A673 (cell line): ENCODE measurements around the gene SMYD1. TPM values are rescaled to one million over a fixed set of nuclear protein-coding genes. Genes with fewer than 3 reads are reported as not detected.

Experiments
- BruUV-seq: library from RNA; stranded (reverse); fragments of 400-500 nt; replicated peaks from 2 replicates; lab custom pipeline; 2021; lab: Mats Ljungman, UMichigan
- CTCF ChIA-PET: fragments of 300-600 bp; sonication (Branson Sonifier 250); formaldehyde crosslinking; loops from one replicate; lab custom pipeline; 2022; ENCODE audit warnings: antibody characterized with exemption; lab: Charles Lee
- POLR2A ChIA-PET: fragments of 300-600 bp; sonication (Branson Sonifier 250); formaldehyde crosslinking; loops from one replicate; lab custom pipeline; 2022; ENCODE audit warnings: antibody characterized with exemption; ENCODE audit not compliant: low non-redundant PET; lab: Charles Lee
- DNase-seq: peaks from one replicate; pipeline ENCODE4 v3.0.0-alpha.2; 2015; ENCODE audit warnings: low spot score
- H3K27ac ChIP-seq: fragments of 200-600 bp; sonication (generic); 2 replicates; pipeline ENCODE4 v1.5.1; 2016; ENCODE audit warnings: mixed run types, low read depth, mild to moderate bottlenecking, mixed read lengths, antibody characterized with exemption, low read length; ENCODE audit not compliant: poor library complexity, severe bottlenecking
- H3K27me3 ChIP-seq: fragments of 200-600 bp; sonication (generic); replicated peaks from 2 replicates; pipeline ENCODE4 v1.6.1; 2017; ENCODE audit warnings: mixed run types, low read depth, mild to moderate bottlenecking, mixed read lengths, antibody characterized with exemption, low read length; ENCODE audit not compliant: insufficient read depth, poor library complexity
- H3K36me3 ChIP-seq: fragments of 200-600 bp; sonication (generic); 2 replicates; pipeline ENCODE4 v1.6.1; 2016; ENCODE audit warnings: mixed run types, mild to moderate bottlenecking, mixed read lengths, antibody characterized with exemption, low read length; ENCODE audit not compliant: insufficient read depth, poor library complexity, severe bottlenecking
- H3K4me1 ChIP-seq: fragments of 200-600 bp; sonication (generic); 2 replicates; pipeline ENCODE4 v1.6.1; 2017; ENCODE audit warnings: mixed run types, mild to moderate bottlenecking, mixed read lengths, antibody characterized with exemption, low read length; ENCODE audit not compliant: insufficient read depth, poor library complexity, severe bottlenecking
- H3K4me3 ChIP-seq: fragments of 200-600 bp; sonication (generic); 2 replicates; pipeline ENCODE4 v1.5.1; 2016; ENCODE audit warnings: low read depth, mixed run types, mild to moderate bottlenecking, mixed read lengths, low read length; ENCODE audit not compliant: poor library complexity, severe bottlenecking
- H3K9me3 ChIP-seq: fragments of 200-600 bp; sonication (generic); 2 replicates; pipeline ENCODE4 v1.6.1; 2016; ENCODE audit warnings: mixed run types, low read depth, mild to moderate bottlenecking, mixed read lengths, antibody characterized with exemption, low read length; ENCODE audit not compliant: poor library complexity, severe bottlenecking
- EZH2 ChIP-seq: fragments of 200-600 bp; sonication (generic); IDR thresholded peaks from 2 replicates; pipeline ENCODE4 v1.6.1; 2017; ENCODE audit warnings: borderline replicate concordance, low read depth, mild to moderate bottlenecking, mixed read lengths, antibody characterized with exemption, low read length; ENCODE audit not compliant: poor library complexity, severe bottlenecking
- intact Hi-C: fragments of 100-400 bp; cut with micrococcal nuclease; formaldehyde crosslinking; loops from one replicate; pipeline ENCODE4 v1.10.0; 2022; ENCODE audit not compliant: unreplicated experiment
- total RNA-seq: library from RNA; stranded (reverse); gene quantifications from 2 replicates; pipeline ENCODE4 v1.2.3, GENCODE V29; 2021
- TF ChIP-seq, protein P1 (sequence below): fragments of 300-800, 200-600 bp; sonication (generic); conservative IDR thresholded peaks from 2 replicates; pipeline ENCODE4 v1.5.1; 2017; ENCODE audit warnings: low read depth, mild to moderate bottlenecking, antibody characterized with exemption, low read length, moderate library complexity, mixed read lengths

Gene SMYD1
- total RNA-seq, 1 experiment from 2014 or later: not detected

DNA sequence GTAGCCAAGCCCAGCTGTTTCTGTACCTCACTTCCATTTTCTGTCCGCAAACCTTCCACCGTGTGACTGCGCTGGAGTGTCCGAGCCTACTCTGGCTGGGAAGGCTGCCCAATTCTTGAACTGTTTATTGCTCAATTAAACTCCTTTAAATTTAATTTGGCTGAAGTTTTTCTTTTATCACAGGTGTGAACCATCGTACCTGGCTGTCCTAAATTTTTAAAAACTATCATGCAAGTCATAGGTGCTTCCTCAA lies 45.0 kb upstream of the SMYD1 start:
- POLR2A ChIA-PET: no interaction called here
- Histone ChIP-seq H3K4me3 (no peak overlapping the region), H3K27me3 (no peaks in the 10 kb centered on the region), H3K9me3 (no peaks in the 10 kb centered on the region), H3K27ac (no peak overlapping the region), H3K36me3 (no peaks in the 10 kb centered on the region), H3K4me1 (peaks cover 3% of the 10 kb centered on the region)
- intact Hi-C loops: no loop called here
- DNase-seq: no peak
- CTCF ChIA-PET: no interaction called here
- TF ChIP-seq, protein P1, sequence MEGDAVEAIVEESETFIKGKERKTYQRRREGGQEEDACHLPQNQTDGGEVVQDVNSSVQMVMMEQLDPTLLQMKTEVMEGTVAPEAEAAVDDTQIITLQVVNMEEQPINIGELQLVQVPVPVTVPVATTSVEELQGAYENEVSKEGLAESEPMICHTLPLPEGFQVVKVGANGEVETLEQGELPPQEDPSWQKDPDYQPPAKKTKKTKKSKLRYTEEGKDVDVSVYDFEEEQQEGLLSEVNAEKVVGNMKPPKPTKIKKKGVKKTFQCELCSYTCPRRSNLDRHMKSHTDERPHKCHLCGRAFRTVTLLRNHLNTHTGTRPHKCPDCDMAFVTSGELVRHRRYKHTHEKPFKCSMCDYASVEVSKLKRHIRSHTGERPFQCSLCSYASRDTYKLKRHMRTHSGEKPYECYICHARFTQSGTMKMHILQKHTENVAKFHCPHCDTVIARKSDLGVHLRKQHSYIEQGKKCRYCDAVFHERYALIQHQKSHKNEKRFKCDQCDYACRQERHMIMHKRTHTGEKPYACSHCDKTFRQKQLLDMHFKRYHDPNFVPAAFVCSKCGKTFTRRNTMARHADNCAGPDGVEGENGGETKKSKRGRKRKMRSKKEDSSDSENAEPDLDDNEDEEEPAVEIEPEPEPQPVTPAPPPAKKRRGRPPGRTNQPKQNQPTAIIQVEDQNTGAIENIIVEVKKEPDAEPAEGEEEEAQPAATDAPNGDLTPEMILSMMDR: no peak
- no peak for TF ChIP-seq EZH2
- no TSS peak for BruUV-seq

DNA sequence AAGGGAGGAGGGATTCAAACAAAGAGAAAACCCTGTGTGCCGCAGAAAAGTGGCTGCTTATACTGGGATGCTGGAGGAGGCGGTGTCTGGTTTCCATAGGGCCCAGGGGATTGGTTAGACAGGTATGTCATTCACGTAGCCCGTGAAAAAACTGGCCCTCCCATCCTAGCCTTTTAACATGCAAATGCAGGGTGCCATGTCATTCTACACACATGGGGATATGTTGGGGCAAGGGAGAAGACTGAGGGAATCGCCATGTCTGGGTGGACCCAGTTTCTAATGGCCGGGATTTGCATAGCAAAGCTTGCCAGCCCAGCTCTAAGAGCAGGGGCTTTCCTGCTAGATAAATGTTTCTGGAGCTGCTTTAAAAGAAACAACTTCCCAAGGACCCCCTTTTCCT lies 43.1 kb upstream of the SMYD1 start:
- intact Hi-C loops: no loop called here
- Histone ChIP-seq H3K36me3 (peaks cover 3% of the 10 kb centered on the region), H3K4me1 (no peaks in the 10 kb centered on the region), H3K9me3 (no peaks in the 10 kb centered on the region), H3K27ac (no peak overlapping the region), H3K27me3 (no peaks in the 10 kb centered on the region), H3K4me3 (no peak overlapping the region)
- CTCF ChIA-PET: no interaction called here
- TF ChIP-seq, protein P1: no peak
- TF ChIP-seq EZH2: no peak
- BruUV-seq: no TSS peak
- no peak for DNase-seq
- POLR2A ChIA-PET: no interaction called here

DNA sequence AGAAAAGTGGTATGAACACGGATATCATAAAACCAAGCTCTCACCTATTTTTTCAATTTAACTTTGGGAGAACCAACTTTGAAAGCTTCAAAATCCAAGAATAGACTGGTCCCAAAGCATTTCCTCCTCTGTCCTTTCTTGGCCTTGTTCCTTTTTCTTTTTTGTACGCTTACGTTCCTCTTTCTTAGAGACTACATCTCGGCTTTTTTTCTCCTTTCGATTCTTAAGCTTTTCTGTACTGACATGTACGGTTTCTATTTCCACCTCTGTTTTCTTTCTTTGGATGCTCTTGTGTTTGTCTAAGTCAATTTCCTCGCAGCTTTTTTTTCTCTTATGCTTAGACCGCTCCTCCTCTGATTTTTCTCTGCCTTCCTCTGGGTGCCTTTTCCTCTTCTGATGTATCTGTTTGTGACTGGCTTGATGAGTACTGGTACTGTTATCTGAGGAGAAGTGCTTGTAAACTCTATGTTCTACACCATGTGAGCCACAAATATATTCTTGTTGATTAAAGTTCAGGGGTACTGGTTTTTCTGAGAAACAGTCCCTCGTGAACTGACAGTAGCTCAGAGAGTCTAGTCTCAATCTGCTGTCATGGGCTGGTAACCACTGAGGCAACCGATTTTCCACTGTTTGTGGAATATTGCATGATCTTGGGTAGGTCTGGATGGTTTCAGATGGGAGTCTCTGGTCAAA lies 39.8 kb upstream of the SMYD1 start:
- no peak overlapping the region for H3K27ac ChIP-seq
- H3K4me1 ChIP-seq: no peaks in the 10 kb centered on the region
- TSS peak; percentile 32 for BruUV-seq
- no peaks in the 10 kb centered on the region for H3K9me3 ChIP-seq
- intact Hi-C loops: loop anchor here (2.0 kb wide), 1 partner anchor 15 kb away; no protein-coding TSS in a partner anchor
- no peak for TF ChIP-seq EZH2
- TF ChIP-seq, protein P1: no peak
- H3K27me3 ChIP-seq: no peaks in the 10 kb centered on the region
- ChIA-PET POLR2A (no interaction called here), CTCF (no interaction called here)
- H3K4me3 ChIP-seq: no peak overlapping the region
- H3K36me3 ChIP-seq: peaks cover 3% of the 10 kb centered on the region
- DNase-seq: no peak
